DLD1 (cell line): ENCODE results near the gene LUC7L3.
"Not testable (repeated sequence)": the region's sequence is repeated elsewhere in the genome, so short reads cannot be mapped to it uniquely, and the experiment has no call there.

ENCODE experiments used
- in situ Hi-C: cut with HindIII; loops from 2 replicates; pipeline ENCODE4 v1.10.0; 2017; ENCODE audit warnings: low sequenced_read_pairs

LUC7L3 gene, protein sequence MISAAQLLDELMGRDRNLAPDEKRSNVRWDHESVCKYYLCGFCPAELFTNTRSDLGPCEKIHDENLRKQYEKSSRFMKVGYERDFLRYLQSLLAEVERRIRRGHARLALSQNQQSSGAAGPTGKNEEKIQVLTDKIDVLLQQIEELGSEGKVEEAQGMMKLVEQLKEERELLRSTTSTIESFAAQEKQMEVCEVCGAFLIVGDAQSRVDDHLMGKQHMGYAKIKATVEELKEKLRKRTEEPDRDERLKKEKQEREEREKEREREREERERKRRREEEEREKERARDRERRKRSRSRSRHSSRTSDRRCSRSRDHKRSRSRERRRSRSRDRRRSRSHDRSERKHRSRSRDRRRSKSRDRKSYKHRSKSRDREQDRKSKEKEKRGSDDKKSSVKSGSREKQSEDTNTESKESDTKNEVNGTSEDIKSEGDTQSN

DNA sequence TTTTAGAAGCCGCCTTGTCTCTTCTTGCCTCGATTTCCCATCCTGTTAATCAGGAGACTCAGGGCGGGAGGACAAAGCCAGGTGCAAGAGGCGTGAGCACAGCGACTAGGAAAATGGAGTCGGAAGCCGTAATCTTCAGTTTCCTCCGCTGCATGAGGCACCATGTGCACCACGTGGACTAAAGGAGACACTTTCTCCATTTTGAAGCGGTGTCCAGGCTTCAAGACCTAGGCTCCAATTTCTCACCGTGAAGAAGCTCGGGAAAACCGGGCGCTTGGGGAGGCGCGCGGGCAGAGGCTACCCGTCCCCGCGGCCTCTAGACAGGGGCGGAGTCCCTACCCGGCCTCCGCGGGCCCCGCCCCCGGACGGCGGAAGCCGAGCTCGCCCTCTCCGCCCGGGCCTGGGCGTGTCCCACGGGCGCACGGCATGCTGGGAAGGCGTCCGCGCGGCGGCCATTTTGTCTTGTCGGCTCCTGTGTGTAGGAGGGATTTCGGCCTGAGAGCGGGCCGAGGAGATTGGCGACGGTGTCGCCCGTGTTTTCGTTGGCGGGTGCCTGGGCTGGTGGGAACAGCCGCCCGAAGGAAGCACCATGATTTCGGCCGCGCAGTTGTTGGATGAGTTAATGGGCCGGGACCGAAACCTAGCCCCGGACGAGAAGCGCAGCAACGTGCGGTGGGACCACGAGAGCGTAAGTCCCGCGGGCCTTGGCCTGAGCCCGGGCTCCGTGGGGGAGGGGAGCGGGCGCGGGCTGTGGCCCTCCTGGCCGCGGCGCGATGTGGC, at the start of gene LUC7L3:
LUC7L3 (plus strand) TSS at position 460 of the 780 bp plus-strand sequence; CDS start at position 590, 130 bp downstream.
- in situ Hi-C loops: no loop called here

DNA sequence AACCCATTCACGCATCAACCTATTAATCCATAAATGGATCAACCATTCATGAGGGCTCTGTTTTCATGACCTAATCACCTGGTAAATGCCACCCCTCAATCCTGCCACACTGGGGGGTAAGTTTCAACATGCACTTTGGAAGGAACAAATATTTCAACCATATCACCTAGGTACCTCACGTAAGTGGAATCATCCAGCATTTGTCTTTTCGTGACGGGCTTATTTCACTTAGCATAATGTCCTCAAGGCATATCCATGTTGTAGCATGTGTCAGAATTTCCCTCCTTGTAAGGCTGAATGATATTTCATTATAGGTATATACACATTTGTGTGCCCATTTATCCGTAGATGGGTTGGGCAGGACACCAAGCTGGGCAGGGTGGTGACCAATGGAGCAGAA, 47.3 kb upstream of the LUC7L3 start:
- in situ Hi-C loops: no loop called here

DNA sequence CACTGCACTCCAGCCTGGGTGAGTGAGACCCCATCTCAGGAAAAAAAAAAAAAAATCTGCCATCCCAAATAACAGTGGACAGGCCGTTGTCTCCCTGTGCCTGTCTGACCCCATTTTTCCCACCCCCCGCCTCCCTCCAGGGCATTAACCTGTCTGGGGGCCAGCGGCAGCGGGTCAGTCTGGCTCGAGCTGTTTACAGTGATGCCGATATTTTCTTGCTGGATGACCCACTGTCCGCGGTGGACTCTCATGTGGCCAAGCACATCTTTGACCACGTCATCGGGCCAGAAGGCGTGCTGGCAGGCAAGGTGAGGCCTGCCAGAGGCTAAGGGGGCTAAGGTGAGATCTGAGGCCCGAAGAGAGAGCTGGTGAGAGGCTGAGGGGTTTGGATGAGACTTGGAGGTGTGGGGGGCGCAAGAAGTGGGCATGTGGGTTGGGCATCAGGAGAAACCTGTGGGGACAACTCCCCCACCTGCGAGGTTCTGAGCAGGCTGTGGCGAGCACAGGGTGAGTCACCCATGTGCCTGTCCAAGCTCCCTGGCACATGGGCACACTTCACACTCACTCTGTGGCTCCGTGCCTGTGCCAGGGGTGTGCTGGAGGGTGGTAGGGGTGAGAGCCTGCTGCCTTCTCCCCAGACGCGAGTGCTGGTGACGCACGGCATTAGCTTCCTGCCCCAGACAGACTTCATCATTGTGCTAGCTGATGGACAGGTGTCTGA, 46.4 kb upstream of the LUC7L3 start:
- in situ Hi-C loops: no loop called here

DNA sequence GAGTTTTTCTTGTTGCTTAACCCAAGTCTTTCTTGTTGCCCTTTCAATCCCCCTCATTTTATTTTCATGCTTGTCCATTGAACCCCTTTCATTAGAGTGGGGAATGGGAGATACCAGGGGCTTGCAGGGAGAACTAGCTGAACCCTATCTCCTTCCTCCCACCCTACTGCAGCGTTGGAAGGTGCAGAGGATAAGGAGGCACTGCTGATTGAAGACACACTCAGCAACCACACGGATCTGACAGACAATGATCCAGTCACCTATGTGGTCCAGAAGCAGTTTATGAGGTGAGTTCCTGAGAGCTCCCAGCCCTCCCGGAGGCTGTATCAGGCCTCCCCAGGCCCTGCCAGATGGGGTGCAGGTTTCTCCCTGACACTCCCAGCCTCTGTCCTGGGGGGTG, 44.2 kb upstream of the LUC7L3 start:
- in situ Hi-C loops: no loop called here

DNA sequence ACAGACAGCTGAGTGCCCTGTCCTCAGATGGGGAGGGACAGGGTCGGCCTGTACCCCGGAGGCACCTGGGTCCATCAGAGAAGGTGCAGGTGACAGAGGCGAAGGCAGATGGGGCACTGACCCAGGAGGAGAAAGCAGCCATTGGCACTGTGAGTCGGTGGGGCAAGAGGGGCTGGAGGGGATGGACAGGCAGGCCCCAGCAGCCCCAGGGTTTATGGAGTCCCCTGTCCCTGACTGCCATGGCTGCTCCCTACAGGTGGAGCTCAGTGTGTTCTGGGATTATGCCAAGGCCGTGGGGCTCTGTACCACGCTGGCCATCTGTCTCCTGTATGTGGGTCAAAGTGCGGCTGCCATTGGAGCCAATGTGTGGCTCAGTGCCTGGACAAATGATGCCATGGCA, 43.8 kb upstream of the LUC7L3 start:
- in situ Hi-C loops: no loop called here

DNA sequence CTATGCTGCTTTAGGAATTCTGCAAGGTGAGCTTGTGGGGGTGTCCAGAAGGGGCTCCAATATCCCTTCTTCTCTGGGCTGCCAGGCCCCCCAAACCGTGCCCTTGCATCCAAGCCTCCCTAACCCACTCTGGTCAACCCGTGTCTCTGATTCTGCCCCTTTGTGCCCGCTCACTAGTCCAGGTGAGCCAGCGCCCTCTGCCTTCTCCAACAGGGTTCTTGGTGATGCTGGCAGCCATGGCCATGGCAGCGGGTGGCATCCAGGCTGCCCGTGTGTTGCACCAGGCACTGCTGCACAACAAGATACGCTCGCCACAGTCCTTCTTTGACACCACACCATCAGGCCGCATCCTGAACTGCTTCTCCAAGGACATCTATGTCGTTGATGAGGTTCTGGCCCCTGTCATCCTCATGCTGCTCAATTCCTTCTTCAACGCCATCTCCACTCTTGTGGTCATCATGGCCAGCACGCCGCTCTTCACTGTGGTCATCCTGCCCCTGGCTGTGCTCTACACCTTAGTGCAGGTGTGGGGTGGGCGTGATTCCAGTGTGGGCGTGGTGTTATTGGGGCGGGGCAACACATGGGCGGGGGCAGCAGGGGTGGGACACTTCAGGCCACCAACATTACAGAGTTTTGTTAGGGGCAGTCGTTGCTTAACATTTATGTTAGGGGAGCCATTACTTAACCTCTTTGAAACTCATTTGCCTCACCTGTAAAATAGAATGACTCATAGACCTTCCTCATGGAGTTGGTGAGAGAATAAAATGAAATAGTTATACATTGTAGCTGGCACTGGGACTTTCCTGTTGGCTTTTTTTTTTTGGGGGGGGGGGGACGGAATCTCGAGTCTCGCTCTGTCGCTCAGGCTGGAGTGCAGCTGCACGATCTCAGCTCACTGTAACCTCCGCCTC, 43.1 kb upstream of the LUC7L3 start:
- in situ Hi-C loops: no loop called here

DNA sequence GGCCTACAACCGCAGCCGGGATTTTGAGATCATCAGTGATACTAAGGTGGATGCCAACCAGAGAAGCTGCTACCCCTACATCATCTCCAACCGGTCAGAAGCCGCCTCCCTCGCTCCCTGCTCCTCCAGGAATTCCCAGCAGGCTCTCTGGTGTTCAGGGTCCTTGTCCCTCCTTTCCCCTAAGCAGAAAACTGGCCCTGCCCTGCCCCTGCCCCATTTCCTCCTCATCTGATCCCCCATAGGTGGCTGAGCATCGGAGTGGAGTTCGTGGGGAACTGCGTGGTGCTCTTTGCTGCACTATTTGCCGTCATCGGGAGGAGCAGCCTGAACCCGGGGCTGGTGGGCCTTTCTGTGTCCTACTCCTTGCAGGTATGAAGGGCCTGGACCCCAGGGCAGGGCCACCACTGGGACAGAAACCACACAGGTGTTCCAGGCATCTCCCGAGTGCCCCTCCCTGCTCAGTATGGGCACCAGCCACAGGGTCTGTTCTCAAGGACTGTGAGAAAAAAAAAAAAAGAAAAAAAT, 41.5 kb upstream of the LUC7L3 start:
- in situ Hi-C loops: no loop called here

DNA sequence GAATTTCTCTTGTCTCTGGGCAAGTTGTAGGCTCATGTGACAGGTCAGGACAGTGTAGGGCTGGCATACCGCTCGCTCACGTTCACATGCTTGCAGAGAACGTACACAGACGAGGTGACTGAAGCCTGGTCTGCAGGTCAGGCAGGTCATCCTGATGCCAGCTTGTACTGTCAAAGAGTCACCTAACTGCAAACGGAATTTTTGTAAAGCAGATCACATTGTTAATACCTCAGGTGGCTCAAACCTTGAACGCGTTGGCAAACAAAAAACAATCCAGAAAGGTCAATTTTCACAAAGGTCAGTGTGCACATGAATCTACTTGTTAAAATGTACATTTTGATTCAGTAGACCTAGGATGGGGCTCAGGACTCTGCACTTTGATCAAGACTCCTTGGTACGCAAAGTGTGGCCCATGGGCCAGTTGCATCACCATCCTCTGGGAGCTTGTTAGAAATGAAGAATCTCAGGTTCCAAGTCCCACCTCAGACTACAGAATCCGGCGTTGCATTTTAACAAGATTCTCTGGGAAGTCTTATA, 40.3 kb upstream of the LUC7L3 start:
- in situ Hi-C loops: no loop called here

DNA sequence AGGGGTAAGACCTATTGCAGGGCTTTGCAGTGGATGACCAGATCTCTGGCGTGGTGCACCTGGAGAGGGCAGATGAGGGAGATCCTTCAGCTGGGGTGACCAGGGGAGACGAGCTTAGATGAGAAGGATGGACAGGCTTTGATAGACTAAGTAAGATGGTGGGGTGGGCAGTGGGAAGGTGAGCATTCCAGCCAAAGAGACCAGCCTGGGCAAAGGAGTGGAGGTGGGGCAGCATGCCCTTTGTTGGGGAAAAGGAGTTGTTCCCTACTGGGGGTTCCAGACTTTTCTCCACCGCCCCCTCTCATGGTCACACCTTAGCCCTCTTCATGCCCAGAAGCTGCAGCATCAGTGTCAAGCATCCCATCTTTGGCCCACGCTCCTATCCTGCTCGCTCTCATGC, 39.3 kb upstream of the LUC7L3 start:
- in situ Hi-C loops: no loop called here

DNA sequence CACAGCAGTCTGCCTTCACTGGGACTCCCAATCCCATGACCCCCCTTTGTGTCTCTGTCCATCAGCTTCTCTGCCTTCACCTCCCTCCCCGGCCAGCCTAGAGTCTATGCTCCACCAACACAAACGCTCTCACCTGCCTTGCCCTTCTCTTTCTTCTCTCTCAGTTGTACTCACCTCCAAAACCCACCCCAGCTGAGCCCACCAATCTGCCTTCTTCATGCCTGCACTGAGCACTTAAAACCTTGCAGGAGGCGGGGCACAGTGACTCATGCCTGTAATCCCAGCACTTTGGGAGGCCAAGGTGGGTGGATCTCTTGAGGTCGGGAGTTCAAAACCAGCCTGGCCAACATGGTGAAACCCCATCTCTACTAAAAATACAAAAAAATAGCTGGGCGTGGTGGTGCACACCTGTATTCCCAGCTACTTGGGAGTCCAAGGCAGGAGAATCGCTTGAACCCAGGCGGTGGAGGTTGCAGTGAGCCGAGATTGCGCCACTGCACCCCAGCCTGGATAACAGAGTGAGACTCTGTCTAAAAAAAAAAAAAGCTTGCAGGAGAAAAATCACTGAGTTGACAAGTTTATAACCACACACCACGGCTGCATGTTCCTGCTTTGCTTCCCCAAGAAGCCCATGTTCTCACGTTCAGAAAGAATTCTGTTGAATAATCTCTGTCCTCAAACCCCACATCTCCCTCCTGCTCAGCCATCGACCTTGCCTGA, 38.7 kb upstream of the LUC7L3 start:
- in situ Hi-C loops: not testable (repeated sequence)

DNA sequence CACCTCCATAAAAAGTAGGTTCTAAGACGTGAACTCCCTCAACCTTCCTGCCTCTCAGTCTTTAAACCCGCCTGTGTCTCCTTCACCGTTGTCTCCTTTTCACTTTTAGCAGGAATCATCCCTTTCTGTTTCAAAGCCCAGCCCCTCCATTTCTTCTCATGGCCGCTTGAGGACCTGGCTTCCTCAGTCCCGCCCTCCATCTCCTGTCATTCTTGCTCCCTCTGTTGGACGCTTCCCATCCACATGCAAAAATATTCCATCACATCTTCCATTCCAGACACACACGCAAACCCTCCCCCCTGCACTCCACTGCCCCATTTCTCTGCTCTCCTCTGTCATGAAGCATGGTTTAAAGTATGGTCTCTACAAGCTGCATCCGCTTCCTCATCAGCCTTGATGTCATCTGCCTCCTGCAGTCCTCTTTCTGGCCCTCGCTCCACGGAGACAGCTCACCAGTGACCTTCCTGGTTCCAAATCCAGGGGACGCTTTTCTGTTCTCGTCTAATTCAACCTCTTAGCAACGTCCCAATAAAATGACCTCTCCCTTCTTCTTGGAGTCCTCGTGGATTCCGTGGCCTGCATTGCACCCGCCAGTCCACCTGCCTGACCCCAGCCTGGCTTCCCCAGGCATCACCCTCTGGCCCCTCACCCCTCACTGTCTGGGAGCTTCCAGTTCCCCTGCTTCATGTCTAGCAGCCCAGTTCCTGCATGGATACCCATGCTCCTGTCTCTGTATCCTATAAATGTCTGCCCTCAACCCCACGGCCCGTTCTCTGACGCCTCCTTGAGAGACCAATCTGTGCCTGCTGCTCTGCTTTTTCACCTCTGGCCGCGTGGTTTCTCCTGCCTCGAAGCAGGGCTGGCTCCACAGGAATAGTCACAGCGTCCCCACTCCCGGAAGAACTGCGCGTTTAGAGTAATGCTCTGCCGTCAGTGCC, 37.9 kb upstream of the LUC7L3 start:
- in situ Hi-C loops: no loop called here

DNA sequence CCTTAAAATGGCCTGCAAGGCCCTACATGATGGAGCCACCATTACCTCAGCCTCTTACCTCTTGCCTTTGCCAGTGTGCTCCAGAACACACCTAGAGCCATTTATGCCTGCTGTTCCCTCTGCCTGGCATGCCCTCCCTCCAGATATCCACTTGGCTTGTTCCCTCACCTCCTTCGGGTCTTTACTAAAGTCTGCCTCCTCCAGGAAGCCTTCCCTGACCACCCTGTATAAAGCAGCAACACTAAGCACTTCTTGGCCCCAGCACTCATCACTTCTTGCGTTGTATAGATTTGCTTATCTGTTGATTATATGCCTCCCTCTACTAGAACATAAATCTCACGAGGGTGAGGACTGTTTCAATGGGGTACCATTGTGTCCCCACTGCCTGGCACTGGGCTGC, 37.0 kb upstream of the LUC7L3 start:
- in situ Hi-C loops: no loop called here

DNA sequence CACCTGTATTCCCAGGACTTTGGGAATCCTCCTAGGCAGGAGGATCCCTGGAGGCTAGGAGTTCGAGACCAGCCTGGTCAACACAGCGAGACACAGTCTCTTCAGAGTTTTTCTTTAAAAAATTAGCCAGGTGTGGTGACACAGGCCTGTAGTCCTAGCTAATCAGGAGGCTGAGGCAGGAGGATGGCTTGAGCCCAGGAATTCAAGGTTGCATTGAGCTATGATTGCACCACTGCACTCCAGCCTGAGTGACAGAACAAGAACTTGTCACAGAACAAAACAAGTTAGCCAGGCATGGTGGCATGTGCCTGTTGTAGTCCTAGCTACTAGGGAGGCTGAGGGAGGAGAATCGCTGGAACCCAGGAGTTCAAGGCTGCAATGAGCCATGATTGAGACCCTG, 36.5 kb upstream of the LUC7L3 start:
- in situ Hi-C loops: no loop called here

DNA sequence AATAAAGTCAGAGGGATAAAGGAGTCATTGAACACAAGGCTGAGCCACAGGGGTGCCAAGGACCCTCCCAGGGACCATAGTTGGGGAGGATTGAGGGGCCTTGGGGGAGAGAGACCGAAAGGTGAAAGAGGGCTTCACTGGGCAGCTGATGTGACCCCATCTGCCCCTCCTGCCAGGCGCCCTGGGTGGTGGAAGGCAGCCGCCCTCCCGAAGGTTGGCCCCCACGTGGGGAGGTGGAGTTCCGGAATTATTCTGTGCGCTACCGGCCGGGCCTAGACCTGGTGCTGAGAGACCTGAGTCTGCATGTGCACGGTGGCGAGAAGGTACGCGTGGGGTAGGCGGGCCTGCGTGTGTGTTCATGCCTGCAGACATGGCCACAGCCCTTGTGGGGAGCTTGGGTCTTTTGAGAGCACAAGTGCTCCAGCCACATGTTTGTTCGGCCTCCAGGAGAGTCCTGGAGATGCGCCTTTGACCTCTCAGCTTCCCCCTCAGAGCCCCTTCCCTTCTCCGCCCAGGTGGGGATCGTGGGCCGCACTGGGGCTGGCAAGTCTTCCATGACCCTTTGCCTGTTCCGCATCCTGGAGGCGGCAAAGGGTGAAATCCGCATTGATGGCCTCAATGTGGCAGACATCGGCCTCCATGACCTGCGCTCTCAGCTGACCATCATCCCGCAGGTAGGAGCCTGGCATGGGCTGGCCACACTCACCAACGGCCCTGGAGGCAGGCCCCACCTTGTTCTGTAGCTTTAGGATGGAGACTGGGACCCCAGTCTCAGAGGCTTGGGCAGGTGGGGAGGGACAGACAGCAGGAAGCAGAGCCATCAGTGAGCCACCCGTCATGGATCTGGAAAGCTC, 35.7 kb upstream of the LUC7L3 start:
- in situ Hi-C loops: no loop called here

DNA sequence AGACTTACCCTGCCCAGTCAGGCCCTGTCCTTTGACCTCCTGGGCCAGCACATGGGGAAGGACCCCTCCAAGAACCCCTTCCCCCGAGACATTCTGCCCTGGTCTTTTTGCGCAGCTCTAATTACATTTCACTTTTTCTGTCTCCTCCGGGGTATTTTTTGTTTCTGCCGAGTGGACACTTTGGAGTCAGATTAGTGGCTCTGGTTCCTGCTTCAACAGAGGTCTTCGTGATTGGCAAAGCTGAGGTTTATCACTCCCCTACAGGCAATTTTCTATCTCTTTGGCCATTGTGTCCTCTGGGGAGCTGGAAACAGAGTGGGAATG, 35.2 kb upstream of the LUC7L3 start:
- in situ Hi-C loops: no loop called here

DNA sequence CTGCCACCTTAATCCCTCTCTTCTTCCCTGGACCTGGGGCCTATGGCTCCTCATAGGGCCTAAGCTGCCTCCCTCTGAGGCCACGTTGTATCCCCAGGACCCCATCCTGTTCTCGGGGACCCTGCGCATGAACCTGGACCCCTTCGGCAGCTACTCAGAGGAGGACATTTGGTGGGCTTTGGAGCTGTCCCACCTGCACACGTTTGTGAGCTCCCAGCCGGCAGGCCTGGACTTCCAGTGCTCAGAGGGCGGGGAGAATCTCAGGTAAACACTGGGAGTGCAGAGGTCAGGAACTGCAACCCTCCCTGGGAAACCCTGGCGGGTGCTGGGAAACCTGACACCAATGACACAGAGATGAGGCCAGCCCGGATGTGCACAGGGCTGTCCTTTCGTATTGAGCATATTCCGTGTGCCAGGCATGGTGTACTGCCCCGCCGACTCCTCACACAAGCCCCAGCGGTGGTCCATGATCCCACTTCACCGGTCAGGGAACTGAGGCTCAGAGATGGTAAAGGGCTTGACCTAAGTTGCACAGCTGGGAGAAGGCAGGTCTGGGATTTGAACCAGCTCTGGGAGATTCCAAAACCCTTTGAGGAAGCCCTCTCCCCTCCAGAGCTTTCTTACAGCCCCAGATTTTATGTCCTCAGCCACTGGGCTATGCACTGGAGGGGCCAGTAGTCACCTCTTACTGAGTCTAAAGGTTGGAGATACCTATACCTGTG, 34.6 kb upstream of the LUC7L3 start:
- in situ Hi-C loops: no loop called here

DNA sequence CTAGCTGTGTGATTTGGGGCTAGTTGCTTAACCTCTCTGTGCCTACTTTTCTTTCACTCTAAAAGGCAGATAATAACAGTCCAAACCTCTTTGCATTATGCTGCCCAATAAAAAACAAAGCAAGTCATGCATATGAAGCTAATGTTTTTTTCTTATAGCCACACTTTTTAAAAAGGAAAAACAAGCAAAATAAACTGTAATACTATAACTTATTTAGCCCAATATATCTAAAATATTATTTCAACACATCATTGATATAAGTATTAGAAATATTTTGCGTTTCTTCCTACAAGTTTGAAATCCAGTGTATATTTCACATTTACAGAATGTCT, 34.1 kb upstream of the LUC7L3 start:
- in situ Hi-C loops: no loop called here
